Upper lobe of left lung (tissue), 6 donors: ENCODE results near the gene COL4A5. TPM values are rescaled to one million over a fixed set of nuclear protein-coding genes. Genes with fewer than 3 reads are reported as not detected.

Experiments used
- ATAC-seq, 2 donors: fragments of 200-7000 bp; cut with Tn5 transposase; one replicate each; pipeline ENCODE4 v1.9.1; 2022; ENCODE audit warnings: mild to moderate bottlenecking in 2 of 2, moderate library complexity in 2 of 2; ENCODE audit not compliant: low FRiP score in 2 of 2
- DNase-seq, 2 donors: peaks; one replicate each; pipeline ENCODE4 v3.0.0-alpha.2; 2019 to 2020
- H3K27ac ChIP-seq, 4 donors: fragments of 200-600 bp; sonication (generic); one replicate each; pipeline ENCODE4 v1.5.1; 2016 to 2019
- H3K27me3 ChIP-seq, 4 donors: fragments of 200-600 bp; sonication (generic); one replicate each; pipeline ENCODE4 v1.5.1; 2017 to 2019
- H3K36me3 ChIP-seq, 4 donors: fragments of 200-600 bp; sonication (generic); one replicate each; pipeline ENCODE4 v1.5.1; 2016 to 2019
- H3K4me1 ChIP-seq, 4 donors: fragments of 200-600 bp; sonication (generic); one replicate each; pipeline ENCODE4 v1.5.1; 2018 to 2019
- H3K4me3 ChIP-seq, 4 donors: fragments of 200-600 bp; sonication (generic); one replicate each; pipeline ENCODE4 v1.5.1; 2017 to 2019; ENCODE audit warnings: mild to moderate bottlenecking in 2 of 4, moderate library complexity in 1 of 4
- H3K9me3 ChIP-seq, 4 donors: fragments of 200-600 bp; sonication (generic); one replicate each; pipeline ENCODE4 v1.5.1; 2018 to 2019
- CTCF ChIP-seq, 6 experiments: fragments of 450-650 bp in 4 of 6; fragments of 200-600 bp in 2 of 6; sonication (generic) in 2 of 6; IDR thresholded peaks; one replicate each; pipeline ENCODE4 v1.5.1; 2016 to 2019; ENCODE audit warnings: antibody characterized with exemption in 6 of 6
- EP300 ChIP-seq, 4 donors: sonication (generic); formaldehyde crosslinking; IDR thresholded peaks; one replicate each; pipeline ENCODE4 v1.5.1; 2017; ENCODE audit warnings: antibody characterized with exemption in 4 of 4, control low read depth in 2 of 4
- POLR2A ChIP-seq, 4 donors: fragments of 450-650 bp; IDR thresholded peaks; one replicate each; pipeline ENCODE4 v1.5.1; 2016 to 2017; ENCODE audit warnings: antibody characterized with exemption in 4 of 4, mild to moderate bottlenecking in 2 of 4
- POLR2AphosphoS5 ChIP-seq, 2 donors: sonication (generic); formaldehyde crosslinking; IDR thresholded peaks; one replicate each; pipeline ENCODE4 v1.5.1; 2017; ENCODE audit warnings: antibody characterized with exemption in 2 of 2
- WGBS, 2 donors: methylation state at CpG; one replicate each; pipeline ENCODE4 v1.1.5; 2017 to 2018; 5-methylcytosine and 5-hydroxymethylcytosine counted together
- total RNA-seq, 6 donors: library from RNA; depleted of rRNA in 4 of 6; stranded (reverse); fragments of >200 nt in 4 of 6; gene quantifications; one replicate each; pipeline versions ENCODE4 v1.1.0 to v1.2.1, GENCODE V29; 2016 to 2021
- donor health status: DM: no; HTN: no; CAD: no; lungs with moderate emphysema.
- donor health status: DM: no; HTN: yes; CAD: no; lungs with severe emphysema.

COL4A5 gene
- total RNA-seq, 6 donors from 2014 or later: 13.8 to 96.4 (median 37.1) TPM

GRCh38 chrX:108541286-108541685, 101.6 kb downstream of the COL4A5 start:
- no peaks in the 10 kb centered on the region for H3K27me3 ChIP-seq
- TF ChIP-seq POLR2A (IDR thresholded peaks at IDR 0.05) (no peak), CTCF (IDR thresholded peaks at IDR 0.05) (no peak), POLR2AphosphoS5 (IDR thresholded peaks at IDR 0.05) (no peak), EP300 (IDR thresholded peaks at IDR 0.05) (no peak)
- ATAC-seq: no peak
- H3K4me3 ChIP-seq: no peak overlapping the region
- H3K36me3 ChIP-seq: no peaks in the 10 kb centered on the region
- H3K9me3 ChIP-seq: no peaks in the 10 kb centered on the region
- no peaks in the 10 kb centered on the region for H3K4me1 ChIP-seq
- no peak for DNase-seq
- no peak overlapping the region for H3K27ac ChIP-seq

GRCh38 chrX:108557580-108557979, 117.9 kb downstream of the COL4A5 start:
- no peaks in the 10 kb centered on the region for H3K9me3 ChIP-seq
- H3K4me3 ChIP-seq: no peak overlapping the region
- ATAC-seq (no peak), DNase-seq (no peak)
- WGBS, 2 donors: 67 to 92% methylated on average over 4 of the region's 4 CpGs
- no peaks in the 10 kb centered on the region for H3K4me1 ChIP-seq
- no peaks in the 10 kb centered on the region for H3K27me3 ChIP-seq
- TF ChIP-seq CTCF (IDR thresholded peaks at IDR 0.05) (no peak), POLR2A (IDR thresholded peaks at IDR 0.05) (no peak), EP300 (IDR thresholded peaks at IDR 0.05) (no peak), POLR2AphosphoS5 (IDR thresholded peaks at IDR 0.05) (no peak)
- no peaks in the 10 kb centered on the region for H3K36me3 ChIP-seq
- H3K27ac ChIP-seq: no peak overlapping the region

GRCh38 chrX:108558217-108558616, 118.6 kb downstream of the COL4A5 start:
- 63 to 100% methylated on average over 1 of the region's 1 CpG for WGBS, 2 donors
- Histone ChIP-seq H3K27ac (no peak overlapping the region), H3K27me3 (no peaks in the 10 kb centered on the region), H3K4me3 (no peak overlapping the region), H3K36me3 (no peaks in the 10 kb centered on the region), H3K4me1 (no peaks in the 10 kb centered on the region), H3K9me3 (no peaks in the 10 kb centered on the region)
- no peak for DNase-seq
- TF ChIP-seq CTCF (IDR thresholded peaks at IDR 0.05): no peak
- TF ChIP-seq POLR2A (IDR thresholded peaks at IDR 0.05): no peak
- TF ChIP-seq EP300 (IDR thresholded peaks at IDR 0.05): no peak
- TF ChIP-seq POLR2AphosphoS5 (IDR thresholded peaks at IDR 0.05): no peak
- ATAC-seq: no peak

- no peak for DNase-seq
- ATAC-seq: no peak
- no peaks in the 10 kb centered on the region for H3K4me1 ChIP-seq
- H3K36me3 ChIP-seq: no peaks in the 10 kb centered on the region
- no peak for TF ChIP-seq POLR2AphosphoS5 (IDR thresholded peaks at IDR 0.05)
- TF ChIP-seq CTCF (IDR thresholded peaks at IDR 0.05): no peak
- no peak for TF ChIP-seq POLR2A (IDR thresholded peaks at IDR 0.05)
- no peak for TF ChIP-seq EP300 (IDR thresholded peaks at IDR 0.05)
- no peaks in the 10 kb centered on the region for H3K9me3 ChIP-seq
- no peak overlapping the region for H3K27ac ChIP-seq
- no peaks in the 10 kb centered on the region for H3K27me3 ChIP-seq
- no peak overlapping the region for H3K4me3 ChIP-seq
These were observed 133.5 kb downstream of the COL4A5 start for GRCh38 chrX:108573136-108573535.

GRCh38 chrX:108582151-108582550, 142.5 kb downstream of the COL4A5 start:
- DNase-seq (no peak), ATAC-seq (no peak)
- Histone ChIP-seq H3K9me3 (no peaks in the 10 kb centered on the region), H3K27me3 (no peaks in the 10 kb centered on the region), H3K27ac (no peak overlapping the region), H3K36me3 (no peaks in the 10 kb centered on the region), H3K4me3 (no peak overlapping the region), H3K4me1 (no peaks in the 10 kb centered on the region)
- TF ChIP-seq EP300 (IDR thresholded peaks at IDR 0.05): no peak
- TF ChIP-seq CTCF (IDR thresholded peaks at IDR 0.05): no peak
- no peak for TF ChIP-seq POLR2A (IDR thresholded peaks at IDR 0.05)
- TF ChIP-seq POLR2AphosphoS5 (IDR thresholded peaks at IDR 0.05): no peak
- 88% methylated on average over 1 of the region's 1 CpG; no CpG with 5 or more reads in 1 of the 2 donors for WGBS, 2 donors
